HUES6 (cell line): ENCODE measurements around the gene TRPV6.

Experiments
- H3K27ac ChIP-seq: 2 replicates; pipeline ENCODE4 v1.7.0; 2013; ENCODE audit warnings: low read depth, mild to moderate bottlenecking, low read length, inconsistent platforms
- H3K27me3 ChIP-seq: 2 replicates; pipeline ENCODE4 v1.6.1; 2013; ENCODE audit warnings: low read length; ENCODE audit not compliant: control insufficient read depth, insufficient read depth
- H3K36me3 ChIP-seq: 2 replicates; pipeline ENCODE4 v1.6.1; 2013; ENCODE audit warnings: low read length; ENCODE audit not compliant: control insufficient read depth, insufficient read depth
- H3K4me1 ChIP-seq: 2 replicates; pipeline ENCODE4 v1.6.1; 2013; ENCODE audit warnings: low read length; ENCODE audit not compliant: control insufficient read depth, insufficient read depth
- H3K4me3 ChIP-seq: 2 replicates; pipeline ENCODE4 v1.5.1; 2013; ENCODE audit warnings: low read depth, low read length
- H3K9ac ChIP-seq: one replicate; pipeline ENCODE4 v1.6.1; 2013; ENCODE audit warnings: mild to moderate bottlenecking, low read length
- H3K9me3 ChIP-seq: 2 replicates; pipeline ENCODE4 v1.6.1; 2013; ENCODE audit warnings: low read depth, low read length; ENCODE audit not compliant: control insufficient read depth, insufficient read depth

The TRPV6 gene

DNA sequence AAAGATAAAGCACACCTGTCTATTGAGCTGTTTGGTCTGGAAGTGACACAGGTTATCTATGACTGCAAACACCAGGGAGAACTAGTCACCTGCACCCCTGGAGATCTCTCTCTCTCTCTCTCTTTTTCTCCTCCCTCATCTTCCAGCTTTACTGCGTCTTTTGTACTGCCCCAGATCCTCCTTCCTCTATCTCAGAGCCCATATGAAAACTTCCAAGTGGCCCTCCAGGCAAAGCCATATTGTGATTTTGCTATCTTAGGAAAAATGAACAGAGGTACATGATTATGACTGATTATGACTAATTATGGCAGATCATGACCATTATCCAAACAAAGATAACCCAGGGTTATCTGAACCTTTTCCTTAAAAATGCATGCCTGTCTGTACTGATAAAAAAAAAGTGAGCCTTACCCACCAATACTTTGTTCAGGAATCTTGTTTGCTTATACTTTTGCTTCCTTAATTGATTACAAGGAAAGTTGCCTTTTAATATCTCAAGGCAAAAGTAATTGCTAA, 43.2 kb downstream of the TRPV6 start:
- no peaks in the 10 kb centered on the region for H3K4me1 ChIP-seq
- H3K9me3 ChIP-seq = no peaks in the 10 kb centered on the region
- no peak overlapping the region for H3K27ac ChIP-seq
- H3K27me3 ChIP-seq = no peaks in the 10 kb centered on the region
- H3K36me3 ChIP-seq = no peaks in the 10 kb centered on the region
- no peak overlapping the region for H3K4me3 ChIP-seq
- H3K9ac ChIP-seq = no peak overlapping the region

DNA sequence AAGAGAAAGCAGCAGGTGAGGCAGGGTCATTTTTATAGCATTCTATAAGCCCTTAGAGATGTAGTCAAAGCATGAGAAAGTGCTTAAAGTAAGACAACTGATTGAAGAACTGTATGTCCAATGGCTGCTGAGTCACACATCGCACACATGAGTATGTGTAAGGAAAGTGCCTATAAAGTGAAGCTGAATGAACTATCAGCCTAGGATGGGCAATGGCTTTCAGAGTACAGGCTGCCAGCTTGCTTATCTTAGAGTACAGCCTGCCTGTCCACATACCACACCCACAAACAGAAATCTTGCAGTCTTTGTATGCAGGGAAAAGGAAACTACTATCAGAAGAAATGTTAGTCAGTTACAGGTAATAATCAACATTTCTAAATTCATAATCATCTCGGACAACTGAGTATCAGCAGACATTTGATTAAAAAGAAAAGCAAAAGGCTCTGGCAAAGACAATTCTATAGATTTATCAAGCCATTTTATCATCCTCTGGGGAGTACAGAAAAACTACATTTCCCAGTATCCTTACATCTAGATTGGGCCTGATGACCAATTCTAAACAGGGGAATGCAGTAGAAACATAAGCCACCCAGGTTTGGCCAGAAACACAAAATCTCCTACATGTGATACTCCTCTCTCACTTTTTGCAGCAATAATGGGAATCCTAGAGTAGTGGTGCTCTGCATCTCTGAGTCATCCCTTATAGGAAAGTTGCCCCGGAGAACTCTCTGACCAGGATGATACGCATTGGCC, 46.9 kb downstream of the TRPV6 start:
- Histone ChIP-seq H3K9ac (no peak overlapping the region), H3K4me3 (no peak overlapping the region), H3K9me3 (no peaks in the 10 kb centered on the region), H3K4me1 (no peaks in the 10 kb centered on the region; the same call in 1 of the 2 replicates), H3K36me3 (no peaks in the 10 kb centered on the region), H3K27me3 (no peaks in the 10 kb centered on the region), H3K27ac (no peak overlapping the region)

DNA sequence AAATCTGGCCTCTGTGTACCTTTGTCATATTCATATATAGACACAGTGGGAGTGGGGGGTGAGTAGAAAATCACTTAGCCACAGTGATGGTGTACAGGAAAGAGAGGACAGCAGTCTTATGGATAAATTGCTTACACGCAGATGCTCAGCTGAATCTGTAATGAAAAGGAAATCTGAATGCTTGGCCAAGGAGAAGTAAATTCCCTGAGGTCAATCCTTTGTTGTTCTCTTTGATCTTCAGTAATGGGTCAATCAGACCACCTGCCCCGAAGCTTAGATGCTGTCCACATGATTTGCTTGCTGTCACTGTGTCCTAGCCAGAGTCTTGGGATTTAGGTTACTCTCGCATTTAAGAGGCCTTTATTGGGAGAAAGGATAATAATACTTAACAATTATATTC, 49.1 kb downstream of the TRPV6 start:
- no peak overlapping the region for H3K4me3 ChIP-seq
- no peaks in the 10 kb centered on the region for H3K27me3 ChIP-seq
- H3K9me3 ChIP-seq = no peaks in the 10 kb centered on the region
- H3K27ac ChIP-seq = no peak overlapping the region
- H3K36me3 ChIP-seq = no peaks in the 10 kb centered on the region
- no peak overlapping the region for H3K9ac ChIP-seq
- no peaks in the 10 kb centered on the region; the same call in 1 of the 2 replicates for H3K4me1 ChIP-seq

DNA sequence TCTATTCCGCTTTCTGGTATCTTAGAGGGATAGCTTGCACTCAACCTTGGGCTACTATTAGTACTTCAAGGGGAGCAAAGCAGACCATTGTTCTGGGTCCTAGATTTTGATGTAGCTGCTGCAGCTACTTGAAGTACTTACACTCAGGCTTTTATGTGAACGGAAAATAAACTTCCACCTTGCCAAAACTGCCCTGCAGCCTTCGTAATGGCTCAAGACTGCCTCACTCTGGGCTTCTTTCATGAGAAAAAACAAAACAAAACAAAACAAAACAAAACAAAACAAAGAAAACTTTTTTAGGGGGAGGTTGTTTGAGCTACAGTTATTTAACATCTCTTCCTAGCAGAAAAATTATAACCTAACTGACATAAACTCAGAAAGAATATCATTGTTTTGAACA, 50.1 kb downstream of the TRPV6 start:
- H3K36me3 ChIP-seq = no peaks in the 10 kb centered on the region
- no peaks in the 10 kb centered on the region; the same call in 1 of the 2 replicates for H3K4me1 ChIP-seq
- no peaks in the 10 kb centered on the region for H3K9me3 ChIP-seq
- H3K4me3 ChIP-seq = no peak overlapping the region
- H3K27ac ChIP-seq = no peak overlapping the region
- no peaks in the 10 kb centered on the region for H3K27me3 ChIP-seq
- no peak overlapping the region for H3K9ac ChIP-seq

DNA sequence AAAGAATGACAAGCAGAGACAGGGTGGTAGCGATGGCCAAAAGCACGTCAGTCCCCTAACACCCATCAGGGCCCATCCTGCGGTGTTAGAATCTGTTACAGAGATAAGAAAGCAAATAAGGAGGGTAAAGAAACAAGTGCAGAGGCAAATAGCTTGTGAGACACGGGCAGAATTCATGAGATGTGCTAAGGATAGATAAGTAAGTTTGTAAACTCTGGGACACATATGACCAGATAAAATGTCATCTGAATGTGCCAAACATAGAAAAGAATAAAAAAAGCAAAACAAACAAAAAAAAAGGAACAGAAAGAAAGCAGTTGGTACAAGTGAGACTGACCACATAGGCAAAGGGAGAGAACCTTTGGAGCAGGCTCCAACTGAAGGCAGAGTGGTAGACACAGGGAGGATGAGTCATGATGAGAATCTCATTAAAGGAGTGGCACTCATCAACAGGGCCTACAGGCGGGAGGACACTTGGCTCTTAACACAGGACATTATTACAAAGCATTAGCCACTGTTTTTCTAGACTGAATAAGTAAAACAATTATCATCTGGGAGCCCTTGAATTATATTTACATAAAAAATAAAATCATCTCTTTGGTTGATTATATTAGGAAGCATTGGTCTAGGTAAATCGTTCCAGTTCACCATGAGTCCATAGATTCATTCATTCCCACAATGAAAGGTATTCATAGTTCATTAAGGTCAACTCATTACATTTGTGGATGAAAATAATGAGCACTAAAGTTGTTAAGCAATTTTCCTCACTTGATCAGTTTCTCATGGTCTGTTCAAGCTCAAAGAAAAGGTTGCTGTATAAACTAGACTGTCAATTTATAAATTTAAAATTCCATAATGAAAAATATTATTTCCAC, 52.1 kb downstream of the TRPV6 start:
- Histone ChIP-seq H3K4me1 (no peaks in the 10 kb centered on the region; the same call in 1 of the 2 replicates), H3K9me3 (no peaks in the 10 kb centered on the region), H3K4me3 (no peak overlapping the region), H3K36me3 (no peaks in the 10 kb centered on the region), H3K9ac (no peak overlapping the region), H3K27ac (no peak overlapping the region), H3K27me3 (no peaks in the 10 kb centered on the region)

DNA sequence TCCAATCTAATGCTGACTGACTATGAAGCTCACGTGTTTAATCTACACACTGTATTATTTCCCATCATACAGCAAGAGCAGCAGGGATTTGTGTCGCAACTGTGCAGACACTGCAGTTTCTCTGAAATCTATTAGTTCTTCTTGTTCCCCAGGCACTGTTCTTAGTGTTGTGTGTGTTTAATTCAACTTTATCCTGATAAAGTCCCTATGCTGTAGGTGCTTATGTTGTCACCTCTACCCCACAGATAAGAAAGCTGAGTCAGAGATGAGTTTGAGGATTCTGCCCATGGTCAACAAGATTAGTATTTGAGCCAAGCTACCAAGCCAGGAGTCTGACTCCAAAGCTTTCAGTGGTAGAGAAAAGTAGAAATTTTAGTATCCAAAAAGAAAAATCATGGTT, 53.1 kb downstream of the TRPV6 start:
- no peaks in the 10 kb centered on the region for H3K9me3 ChIP-seq
- no peak overlapping the region for H3K9ac ChIP-seq
- no peaks in the 10 kb centered on the region; the same call in 1 of the 2 replicates for H3K4me1 ChIP-seq
- no peak overlapping the region for H3K4me3 ChIP-seq
- no peak overlapping the region for H3K27ac ChIP-seq
- no peaks in the 10 kb centered on the region for H3K27me3 ChIP-seq
- H3K36me3 ChIP-seq = no peaks in the 10 kb centered on the region

DNA sequence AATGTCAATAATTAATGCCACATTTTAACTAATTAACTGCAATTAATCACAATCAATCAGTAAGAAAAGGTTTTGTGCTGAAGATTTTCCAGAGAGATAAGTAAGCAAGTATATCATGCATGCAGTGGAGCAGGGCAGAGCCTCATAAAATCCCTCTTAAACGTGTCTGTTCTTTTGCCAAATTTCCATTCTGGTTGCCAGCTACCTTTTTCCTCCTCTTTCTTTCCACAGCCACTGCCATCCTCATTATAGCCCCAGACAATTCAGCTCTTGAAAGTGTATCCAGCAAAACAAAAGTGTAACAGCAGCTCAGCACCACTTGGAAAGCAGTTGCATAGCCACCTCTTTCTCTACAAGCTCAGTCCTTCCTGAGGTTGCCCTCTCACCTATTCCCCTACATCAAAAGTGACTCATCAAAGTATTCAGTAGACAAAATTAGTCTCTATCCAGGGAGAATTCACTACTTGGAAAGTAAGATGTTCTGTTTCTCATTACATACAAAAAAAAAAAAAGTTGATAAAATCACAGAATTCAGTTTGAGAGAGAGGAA, 57.5 kb downstream of the TRPV6 start:
- Histone ChIP-seq H3K9me3 (peaks cover 7% of the 10 kb centered on the region; the same call in 1 of the 2 replicates), H3K4me3 (no peak overlapping the region), H3K27me3 (no peaks in the 10 kb centered on the region), H3K4me1 (no peaks in the 10 kb centered on the region; the same call in 1 of the 2 replicates), H3K36me3 (no peaks in the 10 kb centered on the region), H3K9ac (no peak overlapping the region), H3K27ac (no peak overlapping the region)

DNA sequence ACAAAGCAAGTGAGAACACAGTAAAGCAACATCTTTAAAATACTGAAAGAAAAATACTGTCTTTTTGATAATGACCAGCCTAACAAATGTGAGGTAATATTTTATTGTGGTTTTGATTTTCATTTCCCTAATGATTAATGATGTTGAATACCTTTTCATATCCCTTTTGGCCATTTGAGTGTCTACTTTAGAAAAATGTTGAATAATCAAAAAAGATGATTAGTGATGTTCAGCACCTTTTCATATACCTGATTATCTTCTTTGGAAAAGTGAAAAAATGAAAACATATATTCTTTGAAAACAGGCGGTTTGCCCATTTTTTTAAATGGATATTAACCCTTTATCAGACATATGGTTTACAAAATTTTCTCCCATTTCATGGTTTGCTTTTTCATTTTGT, 62.8 kb downstream of the TRPV6 start:
- Histone ChIP-seq H3K36me3 (no peaks in the 10 kb centered on the region), H3K9me3 (peaks cover 9% of the 10 kb centered on the region; the same call in 1 of the 2 replicates), H3K4me3 (no peak overlapping the region), H3K27ac (no peak overlapping the region), H3K4me1 (peaks cover 5% of the 10 kb centered on the region; the same call in 1 of the 2 replicates), H3K9ac (no peak overlapping the region), H3K27me3 (0 out of 2 replicates have a peak, but pooled peaks cover 6% of the 10 kb centered on the region)
